ENCODE results near the gene SLC7A14.

GRCh38 chr3:170437176-170437575 is 148.7 kb downstream of the SLC7A14 start:
- TF ChIP-seq CTCF (IDR thresholded peaks at IDR 0.05; ENCODE audit: low read length) (no peak), EZH2phosphoT487 (IDR thresholded peaks at IDR 0.05; ENCODE audit: low read length) (no peak)
